GM19240 (cell line): ENCODE data around the gene TSPAN13.

Experiments used
- DNase-seq: peaks from one replicate; pipeline ENCODE4 v3.0.0; 2011; ENCODE audit warnings: low spot score; ENCODE audit not compliant: insufficient read length

TSPAN13 gene

GRCh38 chr7:16812542-16813231, 59.1 kb downstream of the TSPAN13 start:
- DNase-seq, result no peak

DNA sequence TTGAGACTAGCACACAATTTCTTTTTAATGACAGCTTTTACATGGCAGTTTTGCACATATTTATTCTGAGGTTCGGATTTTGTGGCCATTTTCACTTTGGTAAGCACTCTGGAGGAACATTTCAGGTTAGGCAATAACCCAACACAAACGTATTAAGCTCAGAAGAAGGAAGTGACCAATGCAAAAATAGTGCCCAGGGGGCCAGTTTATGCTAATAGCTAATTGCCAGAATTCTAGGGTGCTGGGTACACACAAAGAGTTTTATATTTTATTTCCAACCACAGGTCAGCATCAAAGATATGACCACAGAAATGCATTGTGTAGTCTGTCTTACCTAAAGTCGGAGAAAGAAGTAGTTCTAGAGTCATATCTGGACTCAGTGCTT, 59.7 kb downstream of the TSPAN13 start:
- no peak for DNase-seq

DNA sequence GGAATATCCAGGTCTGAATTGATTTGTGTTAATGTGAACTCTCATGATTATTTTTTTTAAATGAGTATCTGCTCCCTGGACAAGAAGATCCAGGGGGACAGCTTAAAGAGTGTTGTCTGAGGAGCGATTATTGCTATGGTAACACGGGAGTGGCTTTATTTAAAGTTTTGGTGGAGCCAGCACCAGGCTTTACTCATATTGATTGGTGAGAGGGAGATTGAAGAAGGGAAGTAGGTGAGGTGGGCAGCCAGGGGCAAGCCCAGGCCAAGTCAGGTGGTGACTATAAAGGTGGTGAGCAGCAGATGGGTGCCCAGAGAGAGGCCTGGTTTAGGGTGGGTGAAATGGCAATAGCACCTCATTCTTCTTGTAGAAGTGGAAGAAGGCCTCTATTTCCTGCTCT, 61.4 kb downstream of the TSPAN13 start:
- DNase-seq, result no peak

DNA sequence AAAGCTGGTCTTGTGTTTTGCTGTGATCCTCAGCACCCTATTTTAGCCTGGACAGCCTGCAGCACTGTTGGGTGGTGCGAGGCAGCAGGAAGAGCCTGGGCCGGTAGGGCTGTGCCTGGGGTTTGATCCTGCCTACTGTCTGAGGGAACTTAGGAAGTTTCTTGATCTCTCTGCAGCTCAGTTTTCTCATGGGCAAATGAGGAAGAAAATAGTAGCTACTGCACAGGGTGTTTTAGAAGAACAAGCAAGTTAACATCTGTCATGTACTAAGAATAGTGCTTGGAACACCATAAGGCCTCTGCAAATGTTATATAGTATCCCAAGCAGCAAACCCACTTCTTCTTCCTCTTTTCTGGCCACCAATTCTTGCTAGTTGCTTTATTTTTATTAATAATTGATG, 63.3 kb downstream of the TSPAN13 start:
- no peak for DNase-seq

- DNase-seq, result no peak
These were observed 64.0 kb downstream of the TSPAN13 start for GRCh38 chr7:16817536-16817935.

GRCh38 chr7:16818732-16819131, 65.2 kb downstream of the TSPAN13 start:
- no peak for DNase-seq

DNA sequence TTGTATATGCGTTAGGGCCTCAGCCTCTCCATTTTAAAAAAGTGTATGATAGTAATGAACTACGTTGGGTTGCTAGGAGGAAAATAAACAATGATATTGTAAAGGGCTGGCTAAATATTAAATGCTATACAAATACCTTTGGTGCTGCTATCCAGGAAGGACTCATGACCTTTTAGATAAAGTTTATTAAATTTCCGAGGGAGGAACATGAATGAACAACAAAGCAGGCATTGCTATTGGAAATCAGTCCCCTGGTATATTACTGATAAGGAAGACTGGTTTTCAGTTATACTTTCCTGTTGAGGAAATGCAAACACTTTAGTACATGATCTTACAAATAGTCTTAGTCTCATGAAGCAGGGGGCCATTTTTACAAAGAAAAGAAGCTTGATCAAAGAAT, 68.5 kb downstream of the TSPAN13 start:
- no peak for DNase-seq

GRCh38 chr7:16826060-16826459, 72.5 kb downstream of the TSPAN13 start:
- DNase-seq, result no peak

GRCh38 chr7:16833373-16833772, 79.8 kb downstream of the TSPAN13 start:
- DNase-seq, result no peak
